Kidney epithelial cell (primary cell): ENCODE data around the gene MAP4. TPM values are rescaled to one million over a fixed set of nuclear protein-coding genes. Genes with fewer than 3 reads are reported as not detected.

ENCODE experiments used
- DNase-seq: peaks from one replicate; pipeline ENCODE4 v3.0.0-alpha.2; 2010; ENCODE audit warnings: low read depth
- H3K27me3 ChIP-seq: 2 replicates; pipeline ENCODE4 v1.6.0; 2011; ENCODE audit warnings: low read length; ENCODE audit not compliant: control insufficient read depth, insufficient read depth
- H3K36me3 ChIP-seq: 2 replicates; pipeline ENCODE4 v1.5.1; 2011; ENCODE audit warnings: low read length; ENCODE audit not compliant: control insufficient read depth, insufficient read depth
- H3K4me3 ChIP-seq: 2 replicates; pipeline ENCODE4 v1.5.1; 2011; ENCODE audit warnings: low read depth, mild to moderate bottlenecking, control low read depth, low read length
- total RNA-seq: library from RNA; depleted of rRNA; stranded (reverse); fragments of >200 nt; gene quantifications from 2 replicates; pipeline ENCODE4 v1.2.3, GENCODE V29; 2015
- TF ChIP-seq, protein P1 (sequence below): IDR thresholded peaks from 2 replicates; pipeline ENCODE4 v1.5.1; 2011; ENCODE audit warnings: mild to moderate bottlenecking, moderate library complexity, low read length, control low read depth, inconsistent platforms; ENCODE audit not compliant: insufficient read depth, poor library complexity, severe bottlenecking

Gene MAP4
- total RNA-seq, 1 donor from 2014 or later, result 123 TPM

DNA sequence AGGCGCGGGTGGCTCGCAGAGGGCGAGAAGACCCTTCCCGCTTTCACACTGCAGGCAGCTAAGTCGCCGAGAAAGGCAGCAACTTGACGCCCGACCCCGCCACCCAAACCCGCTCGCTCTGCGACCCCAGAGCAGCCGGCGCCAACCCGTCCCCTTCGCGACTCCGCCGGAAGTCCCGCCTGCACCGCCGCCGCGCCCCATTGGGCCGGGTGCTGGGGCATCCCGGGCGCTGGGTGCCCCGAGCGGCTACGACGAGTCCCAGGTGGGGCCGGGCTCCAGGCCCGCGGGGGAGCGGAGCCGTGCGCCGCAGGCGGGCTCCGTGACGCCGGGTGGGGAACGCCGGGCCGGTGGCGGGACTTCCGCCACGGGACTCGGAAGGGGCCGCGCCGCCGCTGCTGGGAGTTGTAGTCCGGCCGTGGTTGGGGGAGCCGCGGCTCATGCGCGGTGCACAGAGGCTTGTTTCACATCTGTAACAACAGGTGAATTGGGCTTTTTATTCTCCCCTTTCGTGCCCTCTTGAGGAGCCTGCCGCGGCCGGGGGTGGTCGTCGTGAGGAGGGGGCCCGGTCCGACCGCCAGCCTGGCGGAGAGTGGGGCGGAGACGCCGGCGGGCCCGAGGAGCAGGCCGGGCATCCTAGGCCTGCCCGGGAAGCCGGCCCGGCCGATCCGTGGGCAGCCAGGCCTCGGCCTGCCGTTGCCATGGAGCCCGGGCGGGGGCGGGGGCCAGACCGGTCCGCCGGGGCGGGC lies 213.3 kb downstream of the MAP4 start, which contains the start of gene DHX30:
DHX30 (plus strand) TSS at position 405 of the 746 bp plus-strand sequence. CDS start 7,546 bp downstream, outside the sequence.
- Histone ChIP-seq H3K36me3 (no peaks in the 10 kb centered on the region), H3K4me3 (peak within 1 kb of the TSS; percentile 84), H3K27me3 (no peaks in the 10 kb centered on the region)
- TF ChIP-seq, protein P1, sequence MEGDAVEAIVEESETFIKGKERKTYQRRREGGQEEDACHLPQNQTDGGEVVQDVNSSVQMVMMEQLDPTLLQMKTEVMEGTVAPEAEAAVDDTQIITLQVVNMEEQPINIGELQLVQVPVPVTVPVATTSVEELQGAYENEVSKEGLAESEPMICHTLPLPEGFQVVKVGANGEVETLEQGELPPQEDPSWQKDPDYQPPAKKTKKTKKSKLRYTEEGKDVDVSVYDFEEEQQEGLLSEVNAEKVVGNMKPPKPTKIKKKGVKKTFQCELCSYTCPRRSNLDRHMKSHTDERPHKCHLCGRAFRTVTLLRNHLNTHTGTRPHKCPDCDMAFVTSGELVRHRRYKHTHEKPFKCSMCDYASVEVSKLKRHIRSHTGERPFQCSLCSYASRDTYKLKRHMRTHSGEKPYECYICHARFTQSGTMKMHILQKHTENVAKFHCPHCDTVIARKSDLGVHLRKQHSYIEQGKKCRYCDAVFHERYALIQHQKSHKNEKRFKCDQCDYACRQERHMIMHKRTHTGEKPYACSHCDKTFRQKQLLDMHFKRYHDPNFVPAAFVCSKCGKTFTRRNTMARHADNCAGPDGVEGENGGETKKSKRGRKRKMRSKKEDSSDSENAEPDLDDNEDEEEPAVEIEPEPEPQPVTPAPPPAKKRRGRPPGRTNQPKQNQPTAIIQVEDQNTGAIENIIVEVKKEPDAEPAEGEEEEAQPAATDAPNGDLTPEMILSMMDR, result no peak
- no peak for DNase-seq

Other genes with a start within 250 kb of the MAP4 start
- 92.1 and 94.0 TPM in 2 replicates for gene SMARCC1, start 234.5 kb downstream of the MAP4 start, total RNA-seq
- gene DHX30, start 213.3 kb downstream of the MAP4 start, total RNA-seq, result 79.4 and 85.2 TPM in 2 replicates
- 3.6 and 5.3 TPM in 2 replicates for gene CDC25A, start 172.0 kb upstream of the MAP4 start, total RNA-seq
- gene CAMP, start 207.1 kb upstream of the MAP4 start, total RNA-seq, result not detected in 2 replicates
- 5.1 TPM in 2 replicates for gene ZNF589, start 224.7 kb upstream of the MAP4 start, total RNA-seq